GM12878 (cell line): Measurements from ENCODE around the gene DUOX1. TPM values are rescaled to one million over a fixed set of nuclear protein-coding genes. Genes with fewer than 3 reads are reported as not detected.

Experiments
- ATAC-seq: fragments of 200-7000 bp; cut with Tn5 transposase; 3 replicates; pipeline ENCODE4 v1.9.1; 2020; ENCODE audit warnings: mild to moderate bottlenecking, moderate library complexity
- BruUV-seq: library from RNA; stranded (reverse); fragments of 400-500 nt; replicated peaks from 2 replicates; lab custom pipeline; 2021; lab: Mats Ljungman, UMichigan
- CTCF ChIA-PET: fragments of 300-600 bp; sonication (Branson Sonifier 250); formaldehyde crosslinking; extraction: SDS; loops from one replicate; lab custom pipeline; 2021; ENCODE audit warnings: inconsistent platforms; lab: Yijun Ruan, JAX
- POLR2A ChIA-PET: fragments of 350-600 bp; formaldehyde crosslinking; extraction: SDS; loops from one replicate; lab custom pipeline; 2021; ENCODE audit warnings: inconsistent platforms; lab: Charles Lee
- RAD21 ChIA-PET: fragments of 300-600 bp; sonication (Branson Sonifier 250); formaldehyde crosslinking; loops from one replicate; lab custom pipeline; 2023; ENCODE audit warnings: antibody characterized with exemption; ENCODE audit not compliant: unreplicated experiment; lab: Charles Lee
- SMC1A ChIA-PET: fragments of 300-600 bp; sonication (Branson Sonifier 250); formaldehyde crosslinking; loops from one replicate; lab custom pipeline; 2023; ENCODE audit not compliant: unreplicated experiment, uncharacterized antibody; lab: Charles Lee
- DNase-seq: peaks from one replicate; pipeline ENCODE4 v3.0.0-alpha.2; 2011; ENCODE audit warnings: low read depth, low spot score
- FAIRE-seq: peaks from 3 replicates; lab custom pipeline; 2011; peaks lifted over from hg19 to GRCh38; lab: Jason Lieb, UNC
- H2AFZ ChIP-seq: 2 replicates; pipeline ENCODE4 v1.6.0; 2011; ENCODE audit warnings: low read depth, low read length, control low read depth; ENCODE audit not compliant: control insufficient read depth
- H3K27ac ChIP-seq: 2 replicates; pipeline ENCODE4 v1.5.1; 2011; ENCODE audit warnings: control low read depth; ENCODE audit not compliant: control insufficient read depth, insufficient read depth
- H3K27me3 ChIP-seq, 2 experiments: replicated peaks in 1 of 2; 2 replicates each; pipeline versions ENCODE4 v1.6.0 to v1.6.1; 2011; ENCODE audit warnings: low read length in 1 of 2; ENCODE audit not compliant: control insufficient read depth in 2 of 2, insufficient read depth in 2 of 2
- H3K36me3 ChIP-seq, 2 experiments: 2 replicates each; pipeline ENCODE4 v1.5.1; 2011; ENCODE audit warnings: low read length in 1 of 2; ENCODE audit not compliant: control insufficient read depth in 2 of 2, insufficient read depth in 2 of 2
- H3K4me1 ChIP-seq: 2 replicates; pipeline ENCODE4 v1.6.1; 2011; ENCODE audit warnings: mild to moderate bottlenecking, low read length, moderate library complexity, mixed read lengths; ENCODE audit not compliant: control insufficient read depth, insufficient read depth
- H3K4me2 ChIP-seq: 2 replicates; pipeline ENCODE4 v1.6.0; 2011; ENCODE audit warnings: control low read depth; ENCODE audit not compliant: control insufficient read depth, insufficient read depth
- H3K4me3 ChIP-seq: fragments of 200-600 bp; sonication (generic); 2 replicates; pipeline ENCODE4 v1.5.1; 2016
- H3K79me2 ChIP-seq: 2 replicates; pipeline ENCODE4 v1.6.0; 2011; ENCODE audit warnings: low read length; ENCODE audit not compliant: control insufficient read depth, insufficient read depth
- H3K9ac ChIP-seq: 2 replicates; pipeline ENCODE4 v1.8.0; 2011; ENCODE audit warnings: low read length, control low read depth, mixed read lengths; ENCODE audit not compliant: control insufficient read depth, insufficient read depth
- H3K9me3 ChIP-seq: replicated peaks from 3 replicates; pipeline ENCODE4 v1.5.1; 2011; ENCODE audit warnings: mild to moderate bottlenecking, low read length; ENCODE audit not compliant: control insufficient read depth, insufficient read depth
- H4K20me1 ChIP-seq: 2 replicates; pipeline ENCODE4 v1.6.0; 2011; ENCODE audit not compliant: control insufficient read depth, insufficient read depth
- BCL11A ChIP-seq: IDR thresholded peaks from 2 replicates; pipeline ENCODE4 v1.6.1; 2011; ENCODE audit warnings: low read depth, low read length
- BHLHE40 ChIP-seq, 2 experiments: fragments of 450-650 bp in 1 of 2; IDR thresholded peaks; 2 replicates each; pipeline ENCODE4 v1.6.1; 2011 to 2017; ENCODE audit warnings: low read depth in 2 of 2, borderline replicate concordance in 1 of 2, improper control_type of control experiment in 1 of 2, low read length in 1 of 2, mild to moderate bottlenecking in 1 of 2
- CBFB ChIP-seq: IDR thresholded peaks from 2 replicates; pipeline ENCODE4 v1.6.1; 2016; ENCODE audit warnings: antibody characterized with exemption, low read depth
- CBX3 ChIP-seq: fragments of 200-600 bp; sonication (generic); IDR thresholded peaks from 2 replicates; pipeline ENCODE4 v1.6.1; 2016; ENCODE audit warnings: low read depth, borderline replicate concordance
- JUND ChIP-seq: IDR thresholded peaks from 2 replicates; pipeline ENCODE4 v1.6.1; 2012; ENCODE audit warnings: low read depth, mild to moderate bottlenecking, low read length, improper control_type of control experiment, moderate library complexity
- KAT2A ChIP-seq: conservative IDR thresholded peaks from 2 replicates; pipeline ENCODE4 v1.6.1; 2011; ENCODE audit warnings: low read depth, low read length; ENCODE audit not compliant: control insufficient read depth
- MYC ChIP-seq: IDR thresholded peaks from 2 replicates; pipeline ENCODE4 v1.6.1; 2011; ENCODE audit warnings: mild to moderate bottlenecking, low read length, moderate library complexity, inconsistent platforms; ENCODE audit not compliant: insufficient read depth, insufficient replicate concordance, insufficient read length, severe bottlenecking
- NFXL1 ChIP-seq: fragments of 450-650 bp; IDR thresholded peaks from 2 replicates; pipeline ENCODE4 v1.6.1; 2017; ENCODE audit warnings: antibody characterized with exemption, mild to moderate bottlenecking, borderline replicate concordance
- PAX5 ChIP-seq: IDR thresholded peaks from 2 replicates; pipeline ENCODE4 v1.6.1; 2011; ENCODE audit warnings: low read depth, low read length, borderline replicate concordance
- PML ChIP-seq: IDR thresholded peaks from 2 replicates; pipeline ENCODE4 v1.6.1; 2012; ENCODE audit warnings: low read length, inconsistent platforms
- POLR2AphosphoS5 ChIP-seq: IDR thresholded peaks from 2 replicates; pipeline ENCODE4 v1.6.1; 2011; ENCODE audit warnings: mild to moderate bottlenecking, low read length, inconsistent platforms
- POU2F2 ChIP-seq: IDR thresholded peaks from 3 replicates; pipeline ENCODE4 v1.6.1; 2011; ENCODE audit warnings: low read depth, mild to moderate bottlenecking, low read length, borderline replicate concordance
- RELB ChIP-seq: fragments of 450-650 bp; IDR thresholded peaks from 2 replicates; pipeline ENCODE4 v1.6.1; 2017; ENCODE audit warnings: low read depth, mild to moderate bottlenecking, moderate library complexity
- REST ChIP-seq: IDR thresholded peaks from 2 replicates; pipeline ENCODE4 v1.6.1; 2012; ENCODE audit warnings: mild to moderate bottlenecking, low read depth, low read length
- RUNX3 ChIP-seq: IDR thresholded peaks from 2 replicates; pipeline ENCODE4 v1.6.1; 2012; ENCODE audit warnings: low read length, inconsistent platforms
- SMC3 ChIP-seq: IDR thresholded peaks from 2 replicates; pipeline ENCODE4 v1.6.1; 2011; ENCODE audit warnings: low read length, improper control_type of control experiment, borderline replicate concordance
- TBL1XR1 ChIP-seq: IDR thresholded peaks from 2 replicates; pipeline ENCODE4 v1.6.1; 2012; ENCODE audit warnings: low read depth, low read length, improper control_type of control experiment
- USF1 ChIP-seq: IDR thresholded peaks from 2 replicates; pipeline ENCODE4 v1.6.1; 2011; ENCODE audit warnings: borderline replicate concordance, low read depth, mild to moderate bottlenecking, moderate library complexity, mixed read lengths, low read length; ENCODE audit not compliant: insufficient read depth; ENCODE audit errors: extremely low read length
- ZBED1 ChIP-seq: IDR thresholded peaks from 2 replicates; pipeline ENCODE4 v1.6.1; 2016; ENCODE audit warnings: borderline replicate concordance
- ZNF622 ChIP-seq: fragments of 450-650 bp; IDR thresholded peaks from 2 replicates; pipeline ENCODE4 v1.6.1; 2017; ENCODE audit warnings: mild to moderate bottlenecking, inconsistent platforms
- WGBS: methylation state at CpG from one replicate; pipeline ENCODE4 v1.1.6; 2016; ENCODE audit warnings: low lambda C conversion rate; ENCODE audit not compliant: insufficient replicate concordance, insufficient coverage; ENCODE audit errors: missing lambda C conversion rate; 5-methylcytosine and 5-hydroxymethylcytosine counted together
- in situ Hi-C: fragments of 300-500 bp; cut with MboI; formaldehyde crosslinking; loops from 9 replicates; pipeline ENCODE4 v1.14.3; 2018; ENCODE audit warnings: mixed read lengths
- intact Hi-C: fragments of 100-400 bp; cut with micrococcal nuclease; formaldehyde crosslinking; loops from one replicate; pipeline ENCODE4 v1.14.2; 2022; ENCODE audit not compliant: unreplicated experiment
- polyA plus RNA-seq, 11 experiments: library from polyadenylated mRNA; depleted of rRNA in 4 of 11; unstranded in 6 of 11; stranded (reverse) in 5 of 11; fragments of >200 nt; fragmentation: Nextera tagmentation in 4 of 11; fragmentation: Illumina TruSeq in 1 of 11; extraction: Ambion mirVana in 4 of 11; extraction: Trizol in 1 of 11; gene quantifications; 1 replicate in 1 of 11; 2 replicates in 10 of 11; pipeline versions ENCODE4 v1.2.1 to v1.2.3, GENCODE V29; 2011 to 2016; ENCODE audit warnings: inconsistent platforms in 2 of 11, missing spikeins in 2 of 11, low read depth in 1 of 11
- total RNA-seq, 4 experiments: library from RNA; depleted of rRNA in 3 of 4; stranded (reverse); fragments of >200 nt in 3 of 4; fragmentation: Illumina TruSeq in 1 of 4; extraction: Trizol in 1 of 4; gene quantifications; 2 replicates each; pipeline versions ENCODE4 v1.2.1 to v1.2.3, GENCODE V29; 2013 to 2021

DUOX1 gene
- total and polyA plus RNA-seq, 10 of the 15 experiments (the other 5 are each of a cell fraction or from before 2014, with no cell fraction given), result 0.02 to 2.1 (median 0.26) TPM; not detected in 3

- Histone ChIP-seq H3K79me2 (no peaks in the 10 kb centered on the region), H3K4me3 (no peak overlapping the region), H3K4me2 (no peak overlapping the region), H3K27ac (no peak overlapping the region), H3K4me1 (no peaks in the 10 kb centered on the region), H4K20me1 (no peaks in the 10 kb centered on the region), H3K9ac (no peak overlapping the region), H3K36me3 (no peaks in the 10 kb centered on the region), H3K9me3 (no peaks in the 10 kb centered on the region), H2AFZ (no peak overlapping the region), H3K27me3 (peaks cover 4 to 9% of the 10 kb centered on the region in 2 experiments)
- ChIA-PET CTCF (interaction anchor here (0.9 to 1.9 kb wide), 3 partner anchors 10 to 23 kb away, joined by 4 to 6 read pairs (median 4); partner anchors contain the start of gene DUOX1), RAD21 (no interaction called here), POLR2A (no interaction called here), SMC1A (interaction anchor here (0.6 kb wide), 1 partner anchor 194 kb away, joined by 3 read pairs; no protein-coding TSS in a partner anchor)
- BruUV-seq, result no TSS peak
- FAIRE-seq, result no peak
- in situ Hi-C loops (no loop called here), intact Hi-C loops (loop anchor here (10.0 kb wide), 1 partner anchor 146 kb away; no protein-coding TSS in a partner anchor)
- peak; percentile 37 for ATAC-seq
- 2% methylated on average over 3 of the region's 3 CpGs for WGBS
- DNase-seq, result no peak
- TF ChIP-seq ZNF622 (no peak), RUNX3 (peak; percentile 48; the same call in 1 of the 2 replicates), PAX5 (peak; percentile 46; the same call in 1 of the 2 replicates), KAT2A (no peak), TBL1XR1 (no peak), POLR2AphosphoS5 (no peak), PML (no peak), BHLHE40 (IDR thresholded peaks at IDR 0.05; ENCODE audit: borderline replicate concordance in 1 of 2, low read depth in 2 of 2, low read length in 1 of 2) (no peak), JUND (no peak), POU2F2 (no peak), SMC3 (no peak), CBFB (no peak), MYC (no peak), BCL11A (0 out of 2 replicates have a peak, but pooled peaks have one; percentile 66), CBX3 (no peak), ZBED1 (no peak), REST (no peak), NFXL1 (no peak), RELB (no peak), USF1 (no peak)
Observed at GRCh38 chr15:45121020-45121419, 8.8 kb upstream of the DUOX1 start.
